Thyroid gland (tissue), 4 donors: ENCODE data around the gene RPL10A. TPM values are rescaled to one million over a fixed set of nuclear protein-coding genes. Genes with fewer than 3 reads are reported as not detected.

Experiments
- DNase-seq, 2 donors: peaks; one replicate each; pipeline ENCODE4 v3.0.0-alpha.2; 2019
- H3K27ac ChIP-seq, 3 donors: fragments of 200-600 bp; sonication (generic); 1 replicate in 2 of 3; 2 replicates in 1 of 3; pipeline ENCODE4 v1.5.1; 2016 to 2019; ENCODE audit warnings: mild to moderate bottlenecking in 1 of 3, moderate library complexity in 1 of 3
- H3K27me3 ChIP-seq: fragments of 200-600 bp; sonication (generic); one replicate; pipeline ENCODE4 v1.5.1; 2019
- H3K36me3 ChIP-seq, 2 donors: fragments of 200-600 bp; sonication (generic); one replicate each; pipeline ENCODE4 v1.5.1; 2016 to 2019
- H3K4me1 ChIP-seq, 2 donors: fragments of 200-600 bp; sonication (generic); one replicate each; pipeline ENCODE4 v1.5.1; 2017 to 2019
- H3K4me3 ChIP-seq, 3 donors: fragments of 200-600 bp; sonication (generic); replicated peaks in 1 of 3; 1 replicate in 2 of 3; 2 replicates in 1 of 3; pipeline ENCODE4 v1.5.1; 2016; ENCODE audit warnings: mild to moderate bottlenecking in 1 of 3
- H3K9me3 ChIP-seq: fragments of 200-600 bp; sonication (generic); one replicate; pipeline ENCODE4 v1.5.1; 2017
- POLR2A ChIP-seq, 2 donors: fragments of 450-650 bp; IDR thresholded peaks; one replicate each; pipeline ENCODE4 v1.6.1; 2017; ENCODE audit warnings: antibody characterized with exemption in 2 of 2, mild to moderate bottlenecking in 2 of 2, moderate library complexity in 1 of 2
- WGBS, 2 donors: methylation state at CpG; one replicate each; pipeline ENCODE4 v1.1.5; 2017; 5-methylcytosine and 5-hydroxymethylcytosine counted together
- intact Hi-C: fragments of 100-400 bp; cut with DNase I; formaldehyde crosslinking; loops from one replicate; pipeline ENCODE4 v1.15.1; 2023
- total RNA-seq, 4 donors: library from RNA; depleted of rRNA; stranded (reverse); fragments of >200 nt; gene quantifications; one replicate each; pipeline ENCODE4 v1.2.3, GENCODE V29; 2016
- TF ChIP-seq, protein P1 (sequence below), 6 experiments: fragments of 200-600 bp in 3 of 6; fragments of 450-650 bp in 3 of 6; sonication (generic) in 3 of 6; IDR thresholded peaks; one replicate each; pipeline ENCODE4 v1.5.1; 2016 to 2019; ENCODE audit warnings: antibody characterized with exemption in 6 of 6, mild to moderate bottlenecking in 2 of 6, inconsistent platforms in 1 of 6, moderate library complexity in 1 of 6

RPL10A gene
- total RNA-seq, 4 donors from 2014 or later = 1,123 to 2,881 (median 1,235) TPM

DNA sequence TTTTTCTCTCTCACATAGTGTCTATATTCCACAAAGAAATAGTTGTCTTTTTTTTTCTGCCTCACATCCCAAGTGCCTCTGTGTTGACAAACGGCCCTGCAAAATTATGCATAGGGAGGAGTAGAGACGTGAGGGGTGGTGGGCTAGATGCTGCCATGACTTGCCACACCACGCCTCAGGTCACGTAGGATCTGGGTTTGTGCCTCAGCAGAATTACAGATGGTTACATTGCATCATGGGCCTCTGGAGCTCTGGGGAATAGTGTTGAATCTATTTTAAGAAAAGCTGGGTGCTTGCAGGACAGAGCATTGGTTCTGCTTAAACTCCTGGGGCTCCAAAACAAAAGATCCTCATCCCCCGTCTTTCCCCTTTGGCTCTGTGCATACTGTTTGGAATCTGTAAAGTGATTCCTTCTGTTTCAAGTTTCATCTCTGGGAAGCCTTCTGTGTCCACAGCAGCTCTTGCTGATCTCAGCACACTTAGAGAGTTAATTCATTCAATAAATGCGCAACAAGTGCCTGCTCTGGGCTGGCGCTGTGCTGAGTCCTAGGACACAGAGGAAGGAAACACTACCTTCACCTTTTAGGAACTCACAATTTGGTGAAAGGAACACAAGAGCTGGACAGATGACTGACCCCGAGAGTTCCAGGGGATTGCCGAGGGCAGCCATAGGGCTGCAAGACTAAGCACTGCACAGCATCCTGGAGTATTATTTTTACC lies 13.7 kb upstream of the RPL10A start:
- peak in 1 of 2 donors; percentile 12 for DNase-seq
- no peak overlapping the region for H3K27ac ChIP-seq
- TF ChIP-seq, protein P1, sequence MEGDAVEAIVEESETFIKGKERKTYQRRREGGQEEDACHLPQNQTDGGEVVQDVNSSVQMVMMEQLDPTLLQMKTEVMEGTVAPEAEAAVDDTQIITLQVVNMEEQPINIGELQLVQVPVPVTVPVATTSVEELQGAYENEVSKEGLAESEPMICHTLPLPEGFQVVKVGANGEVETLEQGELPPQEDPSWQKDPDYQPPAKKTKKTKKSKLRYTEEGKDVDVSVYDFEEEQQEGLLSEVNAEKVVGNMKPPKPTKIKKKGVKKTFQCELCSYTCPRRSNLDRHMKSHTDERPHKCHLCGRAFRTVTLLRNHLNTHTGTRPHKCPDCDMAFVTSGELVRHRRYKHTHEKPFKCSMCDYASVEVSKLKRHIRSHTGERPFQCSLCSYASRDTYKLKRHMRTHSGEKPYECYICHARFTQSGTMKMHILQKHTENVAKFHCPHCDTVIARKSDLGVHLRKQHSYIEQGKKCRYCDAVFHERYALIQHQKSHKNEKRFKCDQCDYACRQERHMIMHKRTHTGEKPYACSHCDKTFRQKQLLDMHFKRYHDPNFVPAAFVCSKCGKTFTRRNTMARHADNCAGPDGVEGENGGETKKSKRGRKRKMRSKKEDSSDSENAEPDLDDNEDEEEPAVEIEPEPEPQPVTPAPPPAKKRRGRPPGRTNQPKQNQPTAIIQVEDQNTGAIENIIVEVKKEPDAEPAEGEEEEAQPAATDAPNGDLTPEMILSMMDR (IDR thresholded peaks at IDR 0.05) = no peak
- TF ChIP-seq POLR2A (IDR thresholded peaks at IDR 0.05) = no peak
- no peaks in the 10 kb centered on the region for H3K27me3 ChIP-seq
- intact Hi-C loops = no loop called here
- no peak overlapping the region for H3K4me3 ChIP-seq
- no peaks in the 10 kb centered on the region for H3K9me3 ChIP-seq
- peaks cover 11 to 19% of the 10 kb centered on the region in 2 donors for H3K4me1 ChIP-seq
- no peaks in the 10 kb centered on the region for H3K36me3 ChIP-seq
- 81 to 86% methylated on average over 9 of the region's 9 CpGs for WGBS, 2 donors

DNA sequence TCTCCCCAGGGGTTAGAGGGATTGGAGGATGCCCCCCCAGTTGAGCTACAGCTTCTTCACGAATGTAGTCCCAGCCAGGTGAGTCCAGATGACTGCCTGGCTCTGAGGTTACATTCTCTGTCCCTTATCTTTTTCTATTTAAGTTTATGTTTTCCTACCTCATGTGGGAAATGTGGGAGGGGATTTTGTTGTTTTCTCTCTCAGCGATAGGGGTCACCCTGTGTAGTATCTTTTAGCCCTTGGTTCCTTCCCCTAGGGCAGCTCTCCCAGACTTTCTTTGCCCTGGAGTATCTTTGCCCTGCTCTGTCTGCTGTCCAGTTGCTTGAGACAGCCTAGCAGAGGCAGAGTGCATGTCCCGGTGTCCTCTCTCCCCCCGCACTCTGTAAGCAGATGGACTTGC lies 10.3 kb upstream of the RPL10A start:
- H3K27ac ChIP-seq = no peak overlapping the region
- intact Hi-C loops = no loop called here
- TF ChIP-seq POLR2A (IDR thresholded peaks at IDR 0.05) = no peak
- TF ChIP-seq, protein P1 (IDR thresholded peaks at IDR 0.05) = no peak
- H3K4me1 ChIP-seq = peaks cover 5 to 8% of the 10 kb centered on the region in 2 donors
- WGBS, 2 donors = 68 to 80% methylated on average over 4 of the region's 4 CpGs
- no peaks in the 10 kb centered on the region for H3K27me3 ChIP-seq
- no peaks in the 10 kb centered on the region for H3K9me3 ChIP-seq
- no peak overlapping the region for H3K4me3 ChIP-seq
- H3K36me3 ChIP-seq = no peaks in the 10 kb centered on the region
- DNase-seq = no peak

DNA sequence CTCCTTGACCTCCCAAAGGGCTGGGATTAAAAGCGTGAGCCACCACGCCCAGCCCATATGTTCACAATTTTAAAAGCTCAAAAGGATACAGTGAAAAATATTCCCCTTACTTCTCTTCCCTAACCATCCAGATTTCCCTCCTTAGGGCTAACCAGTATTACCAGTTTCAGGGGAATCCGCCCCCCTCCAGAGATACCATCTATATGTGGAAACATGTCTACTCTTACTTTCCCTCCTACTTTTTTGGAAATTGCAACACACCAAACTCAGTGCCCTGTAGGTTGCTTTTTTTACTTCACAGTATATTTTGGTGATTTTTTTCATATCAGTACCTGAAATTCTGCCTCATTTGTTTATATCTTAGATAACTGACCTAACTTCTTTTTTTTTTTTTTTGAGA lies 6.9 kb upstream of the RPL10A start:
- Histone ChIP-seq H3K27me3 (no peaks in the 10 kb centered on the region), H3K9me3 (no peaks in the 10 kb centered on the region), H3K27ac (no peak overlapping the region), H3K36me3 (no peaks in the 10 kb centered on the region), H3K4me3 (no peak overlapping the region), H3K4me1 (no peaks in the 10 kb centered on the region)
- WGBS, 2 donors = 82 to 97% methylated on average over 3 of the region's 3 CpGs
- TF ChIP-seq, protein P1 (IDR thresholded peaks at IDR 0.05) = no peak
- no peak for TF ChIP-seq POLR2A (IDR thresholded peaks at IDR 0.05)
- no peak for DNase-seq
- intact Hi-C loops = no loop called here

DNA sequence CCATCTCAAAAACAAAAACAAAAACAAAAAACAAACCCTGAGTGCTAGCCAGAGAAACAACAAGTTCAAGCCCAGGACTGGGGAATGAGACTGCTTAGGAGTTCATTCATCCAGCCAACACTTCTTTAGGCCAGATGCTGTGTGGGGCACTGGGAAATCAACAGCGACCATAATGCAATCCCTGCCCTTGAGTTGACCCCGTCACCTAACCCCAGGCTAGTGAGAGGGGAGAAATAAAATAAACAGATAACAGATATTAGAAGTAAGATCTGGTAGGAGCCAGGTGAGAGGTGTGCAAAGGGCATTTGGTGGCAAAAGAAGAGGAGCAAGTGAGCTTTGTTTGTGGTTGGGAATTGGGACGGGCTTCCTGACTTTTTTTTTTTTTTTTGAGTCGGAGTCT lies 4.9 kb upstream of the RPL10A start:
- Histone ChIP-seq H3K9me3 (no peaks in the 10 kb centered on the region), H3K36me3 (no peaks in the 10 kb centered on the region), H3K4me1 (no peaks in the 10 kb centered on the region), H3K27ac (no peak overlapping the region), H3K27me3 (no peaks in the 10 kb centered on the region), H3K4me3 (no peak overlapping the region)
- intact Hi-C loops = no loop called here
- TF ChIP-seq, protein P1 (IDR thresholded peaks at IDR 0.05) = no peak
- TF ChIP-seq POLR2A (IDR thresholded peaks at IDR 0.05) = no peak
- 96 to 97% methylated on average over 4 of the region's 4 CpGs for WGBS, 2 donors
- no peak for DNase-seq

DNA sequence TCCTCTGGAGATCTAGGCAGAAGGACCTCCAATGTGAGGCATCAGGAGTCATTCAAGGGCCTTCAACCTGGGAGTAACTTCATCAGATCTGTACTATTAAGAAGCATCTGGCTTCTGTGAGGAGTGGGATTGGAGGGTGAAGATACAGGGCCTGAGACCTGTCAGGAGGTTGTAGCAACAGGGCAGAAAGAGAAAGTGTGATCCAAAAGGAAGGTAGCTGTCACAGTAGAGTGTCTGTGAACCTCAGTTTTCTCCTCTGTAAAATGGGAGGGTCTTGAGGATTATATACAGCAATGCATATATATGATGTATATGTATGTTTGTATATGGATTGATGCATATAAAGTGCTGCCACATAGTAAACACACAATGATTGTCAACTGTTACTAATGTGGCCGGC lies 2.6 kb upstream of the RPL10A start:
- H3K27ac ChIP-seq = no peak overlapping the region
- 95 to 96% methylated on average over 1 of the region's 1 CpG for WGBS, 2 donors
- no peaks in the 10 kb centered on the region for H3K27me3 ChIP-seq
- no peak overlapping the region for H3K4me3 ChIP-seq
- TF ChIP-seq, protein P1 (IDR thresholded peaks at IDR 0.05) = no peak
- no peak for TF ChIP-seq POLR2A (IDR thresholded peaks at IDR 0.05)
- H3K9me3 ChIP-seq = no peaks in the 10 kb centered on the region
- peaks cover 1 to 7% of the 10 kb centered on the region in 2 donors for H3K36me3 ChIP-seq
- DNase-seq = no peak
- intact Hi-C loops = no loop called here
- peaks cover 10 to 13% of the 10 kb centered on the region in 2 donors for H3K4me1 ChIP-seq
